Measurements from ENCODE around the gene PRR15L.
"Not testable (repeated sequence)": the region's sequence is repeated elsewhere in the genome, so short reads cannot be mapped to it uniquely, and the experiment has no call there.

PRR15L gene

DNA sequence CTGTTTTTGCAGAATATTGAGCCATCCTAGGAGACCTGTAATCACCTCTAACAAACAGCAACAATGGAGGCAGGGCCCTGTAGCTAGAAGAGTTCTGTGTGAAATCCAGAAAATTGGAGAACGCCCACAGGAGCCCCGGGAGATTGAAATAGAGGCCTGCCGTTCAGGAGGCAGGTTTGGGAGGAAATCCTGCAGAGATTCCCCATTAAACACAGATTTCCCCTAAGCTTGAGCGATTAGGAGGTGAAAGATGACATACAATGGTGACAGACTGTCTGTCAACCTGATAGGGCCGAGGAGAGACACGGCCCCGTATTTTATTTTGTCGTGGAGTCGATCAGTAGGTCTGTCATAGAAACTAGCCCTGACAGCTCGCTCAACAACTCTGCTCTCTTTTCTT, 31.5 kb upstream of the PRR15L start:
- DNase-seq (ENCODE audit: low read depth in 2 of 3, low spot score in 1 of 3), result no peak

DNA sequence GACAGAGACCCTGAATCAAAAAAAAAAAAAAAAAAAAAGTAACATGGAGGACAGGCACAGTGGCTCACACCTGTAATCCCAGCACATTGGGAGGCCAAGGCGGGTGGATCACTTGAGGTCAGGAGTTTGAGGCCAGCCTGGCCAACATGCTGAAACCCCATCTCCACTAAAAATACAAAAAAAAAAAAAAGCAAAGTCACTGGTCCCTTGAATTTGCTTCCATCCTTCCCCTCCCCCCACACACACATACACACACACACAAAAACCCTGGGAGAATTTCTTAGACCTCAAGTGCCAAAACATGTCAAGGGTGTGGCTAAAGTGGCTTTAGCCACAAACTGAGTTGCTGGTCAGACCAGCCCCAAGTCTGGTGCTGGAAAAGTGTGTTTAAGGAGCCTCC, 30.8 kb upstream of the PRR15L start:
- not testable (repeated sequence) for DNase-seq (ENCODE audit: low read depth in 2 of 3, low spot score in 1 of 3)

DNA sequence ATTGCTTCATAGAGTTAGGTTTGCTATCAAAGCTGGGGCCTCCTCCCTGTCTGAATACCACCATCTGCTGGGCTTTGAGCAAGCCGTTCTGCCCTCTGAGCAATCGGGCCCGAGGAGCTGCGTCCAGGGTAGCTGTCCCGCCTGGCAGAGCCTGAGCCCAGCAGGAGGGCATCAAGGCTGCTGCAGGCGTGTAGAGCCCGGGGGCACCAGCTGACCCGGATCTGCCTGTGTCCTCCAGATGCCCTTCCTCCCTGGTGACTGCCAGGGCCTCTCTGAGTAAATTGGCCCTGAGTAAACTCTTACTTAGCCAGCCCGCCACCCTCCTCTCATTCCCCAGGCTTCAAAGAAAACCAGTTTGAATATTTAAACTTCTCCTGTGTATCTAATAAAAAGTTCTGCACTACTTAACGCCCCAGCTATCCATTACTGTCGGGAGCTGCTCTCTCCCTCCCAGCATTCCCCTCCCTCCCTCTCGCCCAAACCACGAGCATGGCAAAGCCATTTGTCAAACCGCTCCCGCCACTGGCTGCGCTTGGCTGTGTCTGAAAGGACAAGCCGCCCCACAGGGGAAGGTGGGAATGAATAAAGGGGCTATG, 29.7 kb upstream of the PRR15L start:
- no peak for DNase-seq (ENCODE audit: low read depth in 2 of 3, low spot score in 1 of 3)

DNA sequence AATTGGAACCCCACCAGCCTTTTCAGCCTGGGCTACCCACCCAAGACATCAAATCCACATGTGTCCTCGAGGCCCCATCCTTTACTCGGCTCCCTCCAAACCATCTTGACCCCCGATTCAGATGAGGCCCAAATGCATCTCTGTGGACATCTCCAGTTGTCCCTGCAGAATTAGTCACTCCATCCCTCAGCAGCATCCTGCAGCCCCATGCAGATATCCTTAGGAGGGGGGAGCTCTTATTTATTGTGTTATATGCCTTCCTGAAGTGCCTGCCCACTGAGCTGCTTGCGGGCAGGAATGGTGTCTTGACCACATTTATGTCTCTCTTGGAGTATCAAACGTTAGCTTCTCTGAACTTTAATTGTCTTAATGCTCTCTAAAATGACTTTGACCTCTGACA, 28.8 kb upstream of the PRR15L start:
- DNase-seq (ENCODE audit: low read depth in 2 of 3, low spot score in 1 of 3), result no peak

DNA sequence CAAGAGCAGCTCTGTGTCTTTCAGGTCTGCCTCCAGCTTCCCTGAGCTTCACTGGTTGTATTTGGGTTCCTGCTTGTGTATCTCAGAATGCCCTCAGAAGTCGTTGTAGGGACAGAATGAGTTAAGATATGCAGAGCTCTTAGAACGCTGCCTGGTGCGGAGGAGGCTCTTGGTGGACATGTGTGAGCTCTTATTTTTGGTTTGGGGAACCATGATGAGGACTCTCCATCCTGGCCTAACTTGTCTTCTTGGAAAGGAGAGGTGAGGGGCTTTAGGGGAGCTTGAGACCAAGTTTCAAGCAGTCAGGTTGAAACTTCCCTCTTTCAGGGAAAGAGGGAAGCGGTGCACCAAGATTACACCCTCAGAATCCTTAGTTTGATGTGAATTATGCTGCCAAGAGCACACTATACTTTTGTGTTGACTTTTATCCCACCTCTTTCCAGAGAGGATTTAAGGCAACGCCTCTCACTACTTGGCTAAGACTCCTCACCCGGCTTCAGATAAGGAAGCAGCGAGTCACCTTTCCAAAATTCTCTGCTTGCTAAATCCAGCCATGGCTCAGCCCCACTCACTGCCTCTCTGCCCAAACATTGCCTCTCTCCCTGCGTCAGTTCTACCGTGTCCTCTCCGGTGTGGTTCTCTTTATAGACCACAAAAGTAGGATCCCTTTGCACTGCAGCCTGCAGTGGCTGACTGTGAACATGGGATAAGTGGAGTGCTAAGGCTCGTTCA, 26.0 kb upstream of the PRR15L start:
- DNase-seq (ENCODE audit: low read depth in 2 of 3, low spot score in 1 of 3), result no peak

DNA sequence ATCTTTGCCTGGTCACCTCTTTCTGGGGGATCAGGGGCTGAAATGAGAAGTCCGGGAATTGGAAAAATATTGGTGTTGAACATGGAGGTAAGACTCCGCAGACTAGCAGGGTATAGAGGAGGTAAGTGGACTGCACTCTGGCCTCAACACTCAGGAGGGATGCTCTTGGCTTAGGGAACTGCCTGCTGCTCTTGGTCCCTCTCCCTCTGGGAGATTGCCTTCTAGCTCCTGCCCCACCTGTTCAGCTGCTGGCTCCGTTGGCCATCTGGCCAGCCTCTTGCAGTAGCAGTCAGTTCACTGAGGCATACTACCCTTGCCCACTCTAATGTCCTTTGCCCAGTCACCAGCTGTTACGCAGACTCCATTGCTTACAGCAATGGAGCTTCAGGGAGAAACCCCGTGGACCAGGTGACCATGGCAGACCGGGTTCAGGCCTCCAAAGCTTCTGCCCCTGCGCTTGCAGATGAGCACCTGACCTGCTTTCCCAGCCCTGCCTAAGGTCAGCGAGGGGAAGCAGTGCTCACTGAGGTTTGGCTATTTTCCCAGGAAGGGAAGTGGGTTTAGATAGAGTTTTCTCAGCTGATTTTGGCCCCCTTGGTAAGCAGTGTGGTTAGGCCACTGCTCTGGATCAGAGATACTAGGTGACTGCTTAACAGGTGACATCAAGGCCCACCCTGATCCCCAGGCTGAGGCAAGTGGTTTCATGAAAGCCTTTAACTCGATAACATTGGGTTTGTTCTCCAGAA, 25.1 kb upstream of the PRR15L start:
- no peak for DNase-seq (ENCODE audit: low read depth in 2 of 3, low spot score in 1 of 3)

DNA sequence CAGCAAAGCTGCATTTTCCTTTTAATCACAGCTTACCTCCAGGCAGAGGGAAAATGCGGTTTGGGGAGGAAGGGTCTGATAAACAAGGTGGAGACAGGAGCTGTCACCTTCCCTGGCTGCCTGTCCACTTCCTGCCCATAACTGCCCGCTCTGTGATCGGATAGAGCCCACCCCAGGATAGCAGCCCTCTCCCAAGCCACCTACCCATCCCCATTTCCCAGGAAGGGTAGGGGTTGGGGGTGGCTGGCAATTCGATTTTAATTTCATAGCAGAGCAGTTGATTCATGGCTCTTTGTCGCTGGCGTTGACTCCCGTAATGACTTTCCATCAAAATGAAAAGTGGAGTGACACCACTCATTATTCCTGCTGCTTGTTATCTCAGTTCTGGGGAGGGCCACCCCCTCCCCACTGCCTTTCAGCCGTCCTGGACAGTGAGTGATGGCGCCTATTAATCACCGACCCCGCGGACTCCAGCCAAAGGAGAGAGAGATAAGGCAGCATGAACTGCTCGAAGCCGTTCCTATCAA, 24.5 kb upstream of the PRR15L start:
- no peak for DNase-seq (ENCODE audit: low read depth in 2 of 3, low spot score in 1 of 3)

DNA sequence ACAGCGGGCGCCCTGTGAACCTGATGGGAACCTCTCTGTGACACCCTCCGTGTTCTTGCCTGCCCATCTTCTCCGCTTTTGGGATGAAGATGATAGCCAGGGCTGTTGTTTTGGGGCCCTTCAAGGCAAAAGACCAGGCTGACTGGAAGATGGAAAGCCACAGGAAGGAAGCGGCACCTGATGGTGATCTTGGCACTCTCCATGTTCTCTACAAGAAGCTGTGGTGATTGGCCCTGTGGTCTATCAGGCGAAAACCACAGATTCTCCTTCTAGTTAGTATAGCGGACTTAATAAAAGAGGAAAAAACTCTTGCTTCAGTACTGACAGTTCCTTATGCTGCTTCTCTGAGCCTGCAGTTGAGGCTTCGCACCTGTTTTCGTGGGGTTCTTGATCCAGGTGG, 23.8 kb upstream of the PRR15L start:
- DNase-seq (ENCODE audit: low read depth in 2 of 3, low spot score in 1 of 3), result no peak

DNA sequence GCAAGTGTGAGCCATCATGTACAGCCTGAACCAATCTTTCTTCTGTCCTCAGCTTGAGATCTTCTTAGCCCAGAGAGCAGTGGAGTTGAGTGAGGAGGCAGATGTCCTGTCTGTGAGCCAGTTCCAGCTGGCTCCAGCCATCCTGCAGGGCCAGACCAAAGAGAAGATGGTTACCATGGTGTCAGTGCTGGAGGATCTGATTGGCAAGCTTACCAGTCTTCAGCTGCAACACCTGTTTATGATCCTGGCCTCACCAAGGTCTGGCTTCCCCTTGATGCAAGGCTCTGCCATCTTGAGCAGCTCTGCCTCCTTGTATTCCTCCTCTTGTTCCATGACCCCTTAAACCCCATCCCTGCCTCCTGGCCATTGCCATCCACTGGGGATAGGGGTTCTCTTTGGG, 22.9 kb upstream of the PRR15L start:
- no peak for DNase-seq (ENCODE audit: low read depth in 2 of 3, low spot score in 1 of 3)

DNA sequence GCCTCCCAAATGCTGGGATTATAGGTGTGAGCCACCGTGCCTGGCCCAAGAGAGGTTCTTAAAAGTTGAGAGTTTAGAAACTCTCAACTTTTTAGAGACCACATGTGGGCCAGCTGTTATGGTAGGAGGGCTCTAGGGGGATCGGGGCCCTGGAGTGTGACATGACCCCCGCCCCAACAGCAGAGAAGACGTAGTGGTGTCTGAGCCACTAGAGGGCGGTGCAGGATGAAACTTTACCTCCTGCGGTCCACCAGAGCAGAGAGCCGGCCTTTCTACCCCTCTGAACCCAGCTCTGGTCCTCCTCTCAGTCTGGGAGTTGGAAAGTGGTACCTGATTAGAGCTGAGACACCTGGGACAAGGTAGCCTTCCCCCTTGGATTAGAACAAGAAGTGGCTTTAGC, 20.6 kb upstream of the PRR15L start:
- DNase-seq (ENCODE audit: low read depth in 2 of 3, low spot score in 1 of 3), result peak; percentile 12 to 28 (median 25)

DNA sequence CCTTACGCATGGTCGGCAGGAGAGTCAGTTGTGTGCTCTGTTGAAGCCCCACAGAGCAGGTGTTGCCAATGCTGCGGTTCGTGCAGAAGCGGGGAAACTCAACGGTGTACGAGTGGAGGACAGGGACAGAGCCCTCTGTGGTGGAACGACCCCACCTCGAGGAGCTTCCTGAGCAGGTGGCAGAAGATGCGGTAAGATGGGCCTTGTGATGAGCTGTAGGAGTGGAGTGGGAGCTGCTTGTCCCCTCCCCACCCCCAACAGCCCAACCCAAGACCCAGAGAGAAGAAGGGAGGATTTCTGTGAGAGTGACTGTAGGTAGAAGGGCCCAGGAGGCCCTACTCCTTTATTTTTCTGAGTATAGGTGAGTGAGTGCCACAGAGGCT, 18.1 kb upstream of the PRR15L start:
- no peak for DNase-seq (ENCODE audit: low read depth in 2 of 3, low spot score in 1 of 3)

DNA sequence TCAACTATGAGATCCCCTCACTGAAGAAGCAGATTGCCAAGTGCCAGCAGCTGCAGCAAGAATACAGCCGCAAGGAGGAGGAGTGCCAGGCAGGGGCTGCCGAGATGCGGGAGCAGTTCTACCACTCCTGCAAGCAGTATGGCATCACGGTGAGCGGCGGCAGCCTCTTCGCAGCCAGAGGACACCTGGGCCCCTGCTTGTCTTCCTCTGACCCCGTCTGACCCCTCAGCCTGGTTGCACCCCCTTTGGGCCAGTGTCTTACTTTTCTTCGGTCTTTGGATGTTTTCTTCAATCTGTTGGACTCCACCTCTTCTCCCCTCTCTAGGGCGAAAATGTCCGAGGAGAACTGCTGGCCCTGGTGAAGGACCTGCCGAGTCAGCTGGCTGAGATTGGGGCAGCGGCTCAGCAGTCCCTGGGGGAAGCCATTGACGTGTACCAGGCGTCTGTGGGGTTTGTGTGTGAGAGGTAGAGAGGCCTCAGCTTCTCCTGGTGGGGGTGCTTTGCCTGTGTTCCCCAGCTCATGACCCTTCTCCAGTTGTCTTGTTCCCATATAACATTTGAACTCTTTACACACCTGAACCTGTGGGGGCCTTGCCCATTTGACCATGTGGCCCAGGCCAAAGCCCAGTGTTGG, 17.6 kb upstream of the PRR15L start:
- DNase-seq (ENCODE audit: low read depth in 2 of 3, low spot score in 1 of 3), result no peak

DNA sequence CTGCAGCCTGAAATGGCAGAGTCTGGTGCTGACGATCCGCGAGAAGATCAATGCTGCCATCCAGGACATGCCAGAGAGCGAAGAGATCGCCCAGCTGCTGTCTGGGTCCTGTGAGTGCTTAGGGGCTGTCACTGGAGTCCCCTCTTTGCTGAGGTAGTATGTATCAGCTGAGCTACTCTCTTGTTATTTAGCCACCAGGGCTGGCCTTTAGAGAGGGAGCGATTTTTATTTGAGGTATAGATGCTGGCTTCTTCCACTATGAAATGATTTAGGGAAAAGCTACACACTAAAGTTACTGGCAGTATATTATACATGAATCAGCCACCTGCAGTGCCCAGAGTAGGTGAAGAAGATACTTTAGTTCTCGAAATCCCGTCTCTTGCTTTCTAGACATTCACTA, 15.9 kb upstream of the PRR15L start:
- DNase-seq (ENCODE audit: low read depth in 2 of 3, low spot score in 1 of 3), result no peak

DNA sequence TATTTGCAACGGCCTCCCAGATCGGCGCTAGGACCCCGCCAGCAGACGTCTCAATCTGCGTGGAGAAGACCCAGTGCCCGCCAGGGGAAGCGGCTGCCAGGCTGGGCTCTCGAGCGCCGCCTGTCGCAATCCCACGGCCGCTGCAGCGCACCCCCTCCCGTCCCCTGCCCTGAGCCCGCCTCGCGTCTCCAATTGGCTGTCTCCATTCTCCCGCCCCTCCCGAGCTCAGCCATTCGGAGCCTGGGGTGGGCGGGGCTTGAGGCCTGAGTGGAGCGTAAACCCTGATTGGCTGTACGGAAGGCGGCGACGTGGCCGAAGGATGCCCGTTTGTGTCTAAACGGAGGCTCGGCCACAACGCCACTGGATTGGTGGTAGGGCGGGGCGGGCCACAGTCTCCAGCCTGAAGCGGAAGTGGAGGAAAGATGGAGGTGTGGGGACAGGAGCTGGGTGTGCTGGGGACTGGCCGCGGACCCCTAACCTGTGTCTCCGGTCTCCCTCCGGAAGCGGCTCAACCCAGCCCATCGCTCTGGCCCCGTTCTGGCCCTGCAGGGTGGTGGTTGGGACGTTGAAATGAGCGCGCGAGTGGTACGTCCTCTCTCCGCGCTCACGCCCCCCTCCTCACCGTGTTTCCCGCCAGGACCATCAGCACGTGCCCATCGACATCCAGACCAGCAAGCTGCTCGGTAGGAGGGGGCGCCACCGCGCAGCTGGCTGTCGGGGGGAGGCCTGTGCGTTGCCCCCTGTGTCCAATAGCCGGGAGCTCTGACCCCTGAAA, 13.2 kb upstream of the PRR15L start, which contains the start of gene CDK5RAP3:
Gene CDK5RAP3, plus strand, starts transcription at position 389 of the 775 bp plus-strand sequence. Its CDS starts 34 bp downstream, at position 423.
- DNase-seq (ENCODE audit: low read depth in 2 of 3, low spot score in 1 of 3), result peak; percentile 99 to 100 (median 100)

DNA sequence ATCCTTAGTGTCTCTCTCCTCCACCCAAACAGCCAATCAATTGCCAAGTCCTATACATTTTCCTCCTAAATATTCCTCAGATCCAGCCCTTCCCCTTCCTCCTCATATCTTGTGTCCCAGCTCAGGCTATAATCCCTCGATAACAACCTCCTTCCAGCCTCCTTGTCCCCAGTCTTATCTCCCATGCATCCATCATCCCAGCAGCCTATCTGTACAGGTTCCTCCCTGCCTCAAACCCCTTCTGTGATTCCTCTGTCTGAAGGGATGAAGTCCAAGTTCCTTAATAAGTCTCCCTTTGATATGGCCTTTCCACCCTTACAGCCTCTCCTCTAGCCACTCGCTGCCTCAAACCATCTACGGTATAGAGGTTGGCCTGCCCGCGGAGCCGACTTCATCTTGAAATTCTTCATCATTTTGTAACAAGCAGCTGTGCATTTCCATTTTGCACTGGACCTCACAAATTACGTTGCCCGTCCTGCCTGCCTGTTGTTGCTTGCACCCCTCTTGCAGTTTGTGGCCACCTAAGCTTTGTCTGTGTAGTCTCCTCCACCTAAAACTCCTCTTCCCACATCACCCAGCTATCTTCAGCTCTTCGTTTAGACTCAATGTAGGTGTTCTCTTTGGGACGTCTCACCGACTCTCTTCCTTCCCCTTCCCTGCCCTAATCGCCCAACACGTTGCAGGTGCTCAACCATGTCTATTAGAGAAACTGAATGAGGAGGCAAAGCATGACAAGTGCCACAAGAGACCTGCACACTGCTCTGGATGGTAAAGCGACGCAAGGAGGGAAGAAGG, 12.4 kb upstream of the PRR15L start:
- DNase-seq (ENCODE audit: low read depth in 2 of 3, low spot score in 1 of 3), result no peak

DNA sequence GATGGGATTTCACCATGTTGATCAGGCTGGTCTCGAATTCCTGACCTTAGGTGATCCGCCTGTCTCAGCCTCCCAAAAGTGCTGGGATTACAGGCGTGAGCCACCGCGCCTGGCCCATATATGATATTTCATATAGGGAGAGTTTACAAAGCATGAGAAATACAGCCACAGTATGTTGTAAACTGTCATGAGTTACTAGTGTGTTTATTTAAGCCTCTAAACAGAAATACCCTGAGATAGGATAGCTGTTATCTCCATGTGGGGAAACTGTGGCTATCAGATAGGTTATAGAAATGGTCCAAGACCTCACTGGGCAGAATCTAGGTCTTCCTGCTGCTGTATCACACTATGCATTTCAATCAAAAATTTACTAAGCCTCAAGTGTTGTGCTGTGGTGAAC, 11.2 kb upstream of the PRR15L start:
- DNase-seq (ENCODE audit: low read depth in 2 of 3, low spot score in 1 of 3), result no peak

DNA sequence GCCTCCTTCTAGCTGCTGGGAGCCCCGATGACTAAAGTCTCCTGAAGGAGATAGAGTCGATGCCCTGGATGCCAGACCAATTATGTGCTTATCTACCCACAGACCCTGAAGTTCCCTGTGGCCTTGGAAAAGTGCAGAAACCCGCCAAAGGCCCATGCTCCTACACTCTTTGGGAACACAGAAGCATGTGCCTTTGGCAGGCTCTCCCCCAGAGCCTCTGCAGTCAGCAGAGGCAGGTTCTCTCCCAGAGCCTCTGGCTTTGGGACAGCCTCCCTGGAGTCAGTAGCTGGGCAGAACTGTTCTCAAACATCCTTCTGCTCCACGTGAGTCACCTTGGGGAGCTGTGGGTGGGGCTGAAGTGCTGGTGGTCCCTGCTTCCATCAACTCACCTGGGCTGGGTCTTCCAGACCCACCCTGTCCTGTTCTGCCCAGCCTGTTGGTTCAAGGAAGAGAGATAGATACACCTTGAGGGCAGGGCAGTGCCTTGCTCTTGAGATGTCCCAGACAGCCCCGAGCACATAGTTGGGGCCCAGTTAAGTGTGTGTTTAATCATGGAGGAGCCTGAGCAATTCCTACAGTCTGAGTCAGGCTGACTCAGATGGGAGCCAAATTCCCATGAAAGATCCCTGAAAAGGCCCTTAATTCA, 10.0 kb upstream of the PRR15L start:
- DNase-seq (ENCODE audit: low read depth in 2 of 3, low spot score in 1 of 3), result no peak

DNA sequence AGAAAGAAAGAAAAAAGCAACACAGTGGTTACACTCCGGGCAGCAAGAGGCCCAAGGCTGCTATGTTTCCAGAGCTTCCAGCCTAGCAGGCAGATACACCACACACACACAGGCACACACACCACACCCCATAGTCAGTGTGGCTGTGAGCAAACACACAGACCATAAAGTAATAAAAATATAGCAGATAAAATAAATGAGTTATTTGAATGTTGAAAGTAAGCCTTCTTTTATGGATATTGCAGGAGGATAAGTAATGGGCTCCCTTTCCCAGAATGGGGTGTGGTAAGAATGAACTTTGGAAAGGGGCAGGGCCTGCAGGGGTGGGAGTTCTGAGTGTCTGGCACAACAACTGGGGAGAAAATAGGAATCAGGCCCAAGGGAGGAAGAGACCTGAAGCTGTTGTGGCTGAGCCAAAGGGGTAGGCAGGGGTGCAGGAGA, 8.4 kb upstream of the PRR15L start:
- DNase-seq (ENCODE audit: low read depth in 2 of 3, low spot score in 1 of 3), result no peak

DNA sequence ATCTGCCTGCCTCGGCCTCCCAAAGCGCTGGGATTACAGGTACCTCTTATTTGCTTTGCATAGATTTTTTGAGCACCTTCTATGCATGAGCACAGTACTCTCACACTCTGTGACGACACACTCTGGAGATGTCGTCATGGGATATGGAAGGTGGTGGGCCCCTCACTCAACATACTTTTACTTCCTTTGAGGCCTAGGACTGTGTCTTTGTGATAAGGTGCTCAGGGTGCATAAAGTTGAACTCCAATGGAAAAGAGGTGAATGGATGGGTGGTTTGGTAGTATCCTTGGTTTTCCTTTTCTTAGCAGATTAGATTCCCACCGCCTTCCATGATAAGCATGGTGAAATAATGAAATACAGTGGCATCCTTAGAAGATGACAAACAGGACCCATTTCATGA, 7.2 kb upstream of the PRR15L start:
- DNase-seq (ENCODE audit: low read depth in 2 of 3, low spot score in 1 of 3), result no peak
